ENCODE results near the gene LBR. TPM values are rescaled to one million over a fixed set of nuclear protein-coding genes. Genes with fewer than 3 reads are reported as not detected.

Gene LBR
- total and polyA plus RNA-seq, 2 experiments from 2014 or later, result 29.6 to 54.2 TPM

- TF ChIP-seq EZH2 (IDR thresholded peaks at IDR 0.05; ENCODE audit: borderline replicate concordance), result no peak
- TF ChIP-seq CTCF (IDR thresholded peaks at IDR 0.05; ENCODE audit: poor library complexity), result no peak
- no peak for TF ChIP-seq EZH2phosphoT487 (IDR thresholded peaks at IDR 0.05; ENCODE audit: low read depth, severe bottlenecking, unreplicated experiment)
- Histone ChIP-seq H3K4me3 (no peak overlapping the region), H3K9me3 (ENCODE audit: low read depth) (no peaks in the 10 kb centered on the region), H3K9me2 (replicated peaks; ENCODE audit: insufficient read depth) (no peaks in the 10 kb centered on the region), H4K20me1 (ENCODE audit: insufficient read depth, poor library complexity, severe bottlenecking) (no peaks in the 10 kb centered on the region), H3K79me2 (no peaks in the 10 kb centered on the region), H2AFZ (no peak overlapping the region), H3K27me3 (no peaks in the 10 kb centered on the region), H3K4me1 (ENCODE audit: insufficient read depth) (peaks cover 13% of the 10 kb centered on the region), H3K4me2 (no peak overlapping the region), H3K36me3 (replicated peaks; ENCODE audit: insufficient read depth, low read depth) (no peaks in the 10 kb centered on the region), H3K27ac (no peak overlapping the region)
- DNase-seq (ENCODE audit: low spot score), result no peak
Measured at GRCh38 chr1:225366018-225366417, 61.8 kb downstream of the LBR start.

- H3K9me2 ChIP-seq (replicated peaks; ENCODE audit: insufficient read depth), result no peaks in the 10 kb centered on the region
- no peak for TF ChIP-seq CTCF (IDR thresholded peaks at IDR 0.05; ENCODE audit: poor library complexity)
- TF ChIP-seq EZH2 (IDR thresholded peaks at IDR 0.05; ENCODE audit: borderline replicate concordance), result no peak
- no peak for TF ChIP-seq EZH2phosphoT487 (IDR thresholded peaks at IDR 0.05; ENCODE audit: low read depth, severe bottlenecking, unreplicated experiment)
- no peak overlapping the region for H3K4me2 ChIP-seq
- H3K79me2 ChIP-seq, result no peaks in the 10 kb centered on the region
- peaks cover 13% of the 10 kb centered on the region for H3K4me1 ChIP-seq (ENCODE audit: insufficient read depth)
- no peaks in the 10 kb centered on the region for H3K9me3 ChIP-seq (ENCODE audit: low read depth)
- H3K27me3 ChIP-seq, result no peaks in the 10 kb centered on the region
- no peaks in the 10 kb centered on the region for H3K36me3 ChIP-seq (replicated peaks; ENCODE audit: insufficient read depth, low read depth)
- no peak overlapping the region for H3K27ac ChIP-seq
- no peak for DNase-seq (ENCODE audit: low spot score)
- WGBS (ENCODE audit: low lambda C conversion rate, missing lambda C conversion rate), result 96% methylated on average over 6 of the region's 6 CpGs
- no peak overlapping the region for H2AFZ ChIP-seq
- no peak overlapping the region for H3K4me3 ChIP-seq
- no peaks in the 10 kb centered on the region for H4K20me1 ChIP-seq (ENCODE audit: insufficient read depth, poor library complexity, severe bottlenecking)
Measured at GRCh38 chr1:225364439-225364838, 63.4 kb downstream of the LBR start.

GRCh38 chr1:225362805-225363204 is 65.0 kb downstream of the LBR start:
- Histone ChIP-seq H3K36me3 (replicated peaks; ENCODE audit: insufficient read depth, low read depth) (no peaks in the 10 kb centered on the region), H3K9me2 (replicated peaks; ENCODE audit: insufficient read depth) (no peaks in the 10 kb centered on the region)

More at GRCh38 chr1:225362805-225363204, 65.0 kb downstream of the LBR start:
- Histone ChIP-seq H3K9me3 (ENCODE audit: low read depth) (no peaks in the 10 kb centered on the region), H4K20me1 (ENCODE audit: insufficient read depth, poor library complexity, severe bottlenecking) (no peaks in the 10 kb centered on the region), H3K4me2 (no peak overlapping the region), H3K79me2 (no peaks in the 10 kb centered on the region), H3K4me1 (ENCODE audit: insufficient read depth) (peaks cover 13% of the 10 kb centered on the region), H2AFZ (no peak overlapping the region), H3K27ac (no peak overlapping the region), H3K4me3 (no peak overlapping the region), H3K27me3 (no peaks in the 10 kb centered on the region)
- no peak for DNase-seq (ENCODE audit: low spot score)
- TF ChIP-seq EZH2phosphoT487 (IDR thresholded peaks at IDR 0.05; ENCODE audit: low read depth, severe bottlenecking, unreplicated experiment), result no peak
- TF ChIP-seq CTCF (IDR thresholded peaks at IDR 0.05; ENCODE audit: poor library complexity), result no peak
- TF ChIP-seq EZH2 (IDR thresholded peaks at IDR 0.05; ENCODE audit: borderline replicate concordance), result no peak

All from hepatocyte (in vitro differentiated cells).